Measurements from ENCODE around the gene PLXNB1. TPM values are rescaled to one million over a fixed set of nuclear protein-coding genes. Genes with fewer than 3 reads are reported as not detected.

The PLXNB1 gene
- total RNA-seq, 1 donor from 2014 or later = 5.7 TPM

DNA sequence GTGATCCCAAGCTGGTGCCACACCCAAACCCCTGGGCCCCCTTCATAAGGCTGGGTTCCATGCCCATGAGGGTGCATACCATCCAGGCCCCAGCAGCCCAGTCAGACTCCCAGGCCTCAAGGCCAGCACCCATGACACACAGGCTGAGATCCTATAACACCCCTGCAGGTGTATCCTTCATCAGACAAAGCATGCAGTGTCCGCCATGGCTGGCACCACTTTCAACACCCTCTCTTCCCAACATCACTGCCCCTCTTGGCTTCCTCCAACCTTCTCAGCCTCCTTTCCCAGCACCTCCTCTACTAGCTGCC lies 6.5 kb upstream of the PLXNB1 start:
- DNase-seq (ENCODE audit: low spot score) = no peak
- H3K36me3 Mint-ChIP-seq (ENCODE audit: low read depth) = peaks cover 20% of the 10 kb centered on the region
- no peak overlapping the region for H3K27ac Mint-ChIP-seq
- H3K9me3 Mint-ChIP-seq = no peaks in the 10 kb centered on the region
- H3K4me1 Mint-ChIP-seq (ENCODE audit: low read depth) = peaks cover 22% of the 10 kb centered on the region
- no peak overlapping the region for H3K4me3 Mint-ChIP-seq
- H3K27me3 Mint-ChIP-seq (ENCODE audit: insufficient read depth) = no peaks in the 10 kb centered on the region
- intact Hi-C loops (cut with micrococcal nuclease) = loop anchor here (1.0 to 5.0 kb wide), 7 partner anchors 10 to 242 kb away; partner anchors contain the start of genes ATRIP and ZNF589

DNA sequence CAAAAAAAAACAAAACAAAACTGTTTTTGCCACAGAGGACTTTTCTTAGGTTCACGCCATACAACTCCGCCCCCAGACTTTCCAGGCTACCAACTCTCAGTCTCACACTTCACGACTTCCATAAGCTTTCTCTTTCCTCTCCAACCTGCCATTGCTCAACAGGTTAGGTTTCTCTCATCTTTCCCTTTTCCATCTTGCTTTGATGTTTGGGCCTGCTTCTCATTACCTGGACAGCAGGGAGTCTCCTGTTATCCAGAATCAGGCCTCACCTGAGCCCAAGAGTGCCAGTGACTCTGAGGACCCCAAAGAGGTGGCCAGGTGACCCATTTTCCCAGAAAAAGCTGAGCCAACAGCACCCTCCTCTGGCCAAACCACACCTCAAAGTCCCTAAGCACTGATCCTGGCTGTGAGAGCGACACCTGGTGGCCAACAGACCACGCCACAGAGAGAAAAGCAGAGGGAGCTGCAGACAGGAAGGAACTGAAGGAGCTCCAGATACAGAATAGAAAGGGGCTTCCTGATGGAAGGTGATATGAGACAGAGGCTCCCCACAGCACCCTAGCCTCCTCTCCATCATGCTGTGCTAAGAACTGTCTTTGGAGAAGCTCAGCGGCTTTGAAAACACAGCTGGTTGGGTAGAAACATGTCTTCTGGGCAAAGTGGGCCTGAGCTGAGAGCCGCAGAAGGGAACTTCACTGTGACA lies 6.0 kb upstream of the PLXNB1 start:
- H3K4me3 Mint-ChIP-seq = no peak overlapping the region
- peaks cover 26% of the 10 kb centered on the region for H3K4me1 Mint-ChIP-seq (ENCODE audit: low read depth)
- intact Hi-C loops (cut with micrococcal nuclease) = loop anchor here (1.0 to 5.0 kb wide), 7 partner anchors 10 to 242 kb away; partner anchors contain the start of genes ATRIP and ZNF589
- peak; percentile 80 for DNase-seq (ENCODE audit: low spot score)
- H3K36me3 Mint-ChIP-seq (ENCODE audit: low read depth) = peaks cover 19% of the 10 kb centered on the region
- H3K9me3 Mint-ChIP-seq = no peaks in the 10 kb centered on the region
- H3K27me3 Mint-ChIP-seq (ENCODE audit: insufficient read depth) = no peaks in the 10 kb centered on the region
- H3K27ac Mint-ChIP-seq = no peak overlapping the region

DNA sequence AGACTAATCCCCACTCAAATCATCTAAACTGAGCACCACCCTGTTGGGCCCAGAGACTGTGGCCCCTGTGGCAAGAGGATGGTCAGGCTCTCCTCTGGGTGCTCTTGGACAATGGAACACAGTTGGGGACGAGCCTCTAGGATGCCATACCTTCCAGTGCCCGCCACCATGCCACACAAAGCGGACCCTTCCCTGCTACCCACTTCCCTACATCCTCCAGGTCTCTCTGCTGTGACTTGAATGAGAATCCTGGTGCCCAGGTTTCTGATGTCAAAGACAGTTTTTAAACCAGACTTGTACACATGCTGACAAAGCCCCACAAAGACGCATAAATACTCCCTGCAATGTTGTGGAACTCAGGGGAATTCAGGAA lies 5.3 kb upstream of the PLXNB1 start:
- H3K9me3 Mint-ChIP-seq = no peaks in the 10 kb centered on the region
- H3K4me1 Mint-ChIP-seq (ENCODE audit: low read depth) = peaks cover 34% of the 10 kb centered on the region
- H3K27me3 Mint-ChIP-seq (ENCODE audit: insufficient read depth) = no peaks in the 10 kb centered on the region
- DNase-seq (ENCODE audit: low spot score) = no peak
- no peak overlapping the region for H3K4me3 Mint-ChIP-seq
- intact Hi-C loops (cut with micrococcal nuclease) = loop anchor here (5.0 kb wide), 1 partner anchor 37 kb away; no protein-coding TSS in a partner anchor
- no peak overlapping the region for H3K27ac Mint-ChIP-seq
- H3K36me3 Mint-ChIP-seq (ENCODE audit: low read depth) = peaks cover 19% of the 10 kb centered on the region

DNA sequence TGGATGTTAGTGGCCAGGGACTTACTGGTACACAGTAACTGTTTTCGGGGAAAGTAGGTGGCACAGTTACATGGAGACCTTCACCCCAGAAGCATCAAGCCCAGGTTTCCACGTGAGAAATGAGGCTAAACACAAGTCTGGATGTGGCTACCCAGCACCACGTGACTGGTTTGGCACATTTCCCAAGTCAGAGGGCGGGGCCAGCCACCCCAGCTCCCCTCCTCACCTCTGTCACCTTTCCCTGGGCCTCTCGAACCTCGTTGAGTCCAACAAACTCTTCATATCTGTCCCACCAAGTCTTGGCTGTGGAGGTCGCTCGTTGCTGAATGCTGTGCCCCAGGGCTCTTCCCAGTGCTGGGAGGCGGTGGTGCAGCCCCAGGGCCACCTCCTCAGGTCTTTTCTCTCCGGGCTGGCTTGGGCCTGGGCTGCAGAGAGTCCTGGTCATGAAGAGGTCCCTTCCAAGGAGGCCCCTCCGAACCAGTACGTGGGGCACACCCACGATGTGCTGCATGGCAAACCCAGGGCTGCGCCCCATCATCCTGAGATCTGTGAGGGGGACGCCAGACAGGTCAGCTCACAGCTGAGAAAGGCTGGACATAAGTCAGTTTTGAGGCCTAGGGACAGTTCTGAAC lies 4.8 kb upstream of the PLXNB1 start:
- DNase-seq (ENCODE audit: low spot score) = no peak
- H3K4me3 Mint-ChIP-seq = no peak overlapping the region

DNA sequence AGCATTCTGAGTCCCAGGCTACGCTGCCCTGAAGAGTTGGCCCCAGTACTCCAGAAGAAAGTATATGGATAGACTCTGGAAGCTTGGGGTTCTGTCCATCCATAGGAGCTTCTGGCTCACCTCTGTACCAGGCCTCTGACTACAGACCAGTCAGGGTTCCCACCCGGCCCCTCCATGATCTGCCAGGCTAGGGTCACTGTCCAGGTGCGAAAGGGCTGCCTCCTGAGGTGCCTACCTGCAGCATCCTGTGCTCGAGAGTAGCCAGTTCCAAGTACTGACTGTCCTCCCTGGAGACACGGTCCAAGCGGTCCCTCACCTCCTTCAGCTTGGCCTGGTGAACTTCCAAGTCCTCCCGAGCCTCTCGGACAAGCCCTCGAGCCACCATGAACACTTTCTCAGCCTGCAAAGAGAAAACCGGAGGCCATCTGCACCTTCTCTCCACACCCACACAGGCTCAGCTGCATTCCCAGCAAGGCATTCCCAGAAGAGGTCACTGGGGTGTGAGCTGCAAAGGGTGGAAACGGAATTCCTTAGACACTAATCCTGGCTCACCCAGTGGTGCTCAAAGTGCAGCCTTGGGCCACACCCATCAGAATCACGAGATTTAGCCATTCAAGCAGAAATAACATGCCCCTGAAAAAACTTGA lies 3.7 kb upstream of the PLXNB1 start:
- Mint-ChIP-seq H3K27me3 (ENCODE audit: insufficient read depth) (no peaks in the 10 kb centered on the region), H3K4me1 (ENCODE audit: low read depth) (peaks cover 26% of the 10 kb centered on the region), H3K9me3 (no peaks in the 10 kb centered on the region), H3K27ac (no peak overlapping the region), H3K36me3 (ENCODE audit: low read depth) (peaks cover 13% of the 10 kb centered on the region), H3K4me3 (no peak overlapping the region)
- intact Hi-C loops (cut with micrococcal nuclease) = no loop called here
- no peak for DNase-seq (ENCODE audit: low spot score)

More for the DNA sequence above, 4.8 kb upstream of the PLXNB1 start:
- intact Hi-C loops (cut with micrococcal nuclease) = loop anchor here (5.0 kb wide), 1 partner anchor 38 kb away; no protein-coding TSS in a partner anchor
- H3K9me3 Mint-ChIP-seq = no peaks in the 10 kb centered on the region
- no peaks in the 10 kb centered on the region for H3K27me3 Mint-ChIP-seq (ENCODE audit: insufficient read depth)
- H3K4me1 Mint-ChIP-seq (ENCODE audit: low read depth) = peaks cover 34% of the 10 kb centered on the region
- no peak overlapping the region for H3K27ac Mint-ChIP-seq
- H3K36me3 Mint-ChIP-seq (ENCODE audit: low read depth) = peaks cover 14% of the 10 kb centered on the region

DNA sequence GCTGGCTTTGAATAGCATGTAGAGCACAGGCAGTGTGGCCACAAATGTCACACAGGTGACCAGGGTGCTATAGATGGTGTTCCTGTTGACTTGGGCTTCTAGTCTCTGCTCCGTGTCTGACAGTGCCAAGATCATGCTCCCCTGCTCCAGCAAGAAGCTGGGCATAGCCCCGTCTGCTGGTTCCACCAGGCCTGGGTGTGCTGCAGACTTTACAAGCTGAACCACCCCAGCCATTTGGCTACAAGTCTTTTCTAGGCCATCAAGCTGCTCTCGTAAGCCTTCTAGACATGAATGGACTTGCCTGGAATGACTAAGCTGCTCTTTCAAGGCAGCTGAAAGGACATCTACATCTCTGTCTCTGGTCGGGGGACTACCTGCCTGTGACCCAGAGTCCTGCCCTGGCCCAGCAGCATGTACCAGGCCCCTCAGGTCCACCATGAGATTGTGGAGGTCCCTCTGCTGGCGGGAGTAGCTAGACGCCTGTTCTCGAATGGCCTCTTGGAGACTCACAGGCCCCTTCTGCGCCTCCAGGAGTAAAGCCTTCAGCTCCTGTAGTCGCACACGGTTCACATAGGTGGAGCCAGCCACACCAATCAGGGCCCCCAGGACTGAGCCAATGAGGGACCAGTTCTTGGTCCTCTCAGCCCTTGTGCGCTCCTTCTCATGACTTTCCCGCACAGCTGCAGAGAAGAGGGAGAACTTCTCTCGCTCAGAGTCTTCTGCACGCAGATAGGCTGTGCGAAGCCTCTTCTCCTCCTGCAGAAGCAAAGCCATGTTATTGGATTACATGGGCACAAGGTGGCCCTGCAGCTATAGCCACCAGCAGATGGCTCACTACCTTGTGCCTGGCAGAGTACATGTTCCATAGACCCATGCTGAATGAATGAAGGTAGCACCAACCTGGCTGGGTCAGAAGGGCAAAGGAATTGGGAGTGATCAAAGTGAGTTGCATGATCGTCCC lies 2.8 kb upstream of the PLXNB1 start:
- DNase-seq (ENCODE audit: low spot score) = no peak
- H3K4me1 Mint-ChIP-seq (ENCODE audit: low read depth) = peaks cover 20% of the 10 kb centered on the region
- no peaks in the 10 kb centered on the region for H3K9me3 Mint-ChIP-seq
- H3K27ac Mint-ChIP-seq = no peak overlapping the region
- H3K4me3 Mint-ChIP-seq = peak overlapping the region; percentile 8
- H3K36me3 Mint-ChIP-seq (ENCODE audit: low read depth) = peaks cover 13% of the 10 kb centered on the region
- H3K27me3 Mint-ChIP-seq (ENCODE audit: insufficient read depth) = peaks cover 7% of the 10 kb centered on the region
- intact Hi-C loops (cut with micrococcal nuclease) = no loop called here

DNA sequence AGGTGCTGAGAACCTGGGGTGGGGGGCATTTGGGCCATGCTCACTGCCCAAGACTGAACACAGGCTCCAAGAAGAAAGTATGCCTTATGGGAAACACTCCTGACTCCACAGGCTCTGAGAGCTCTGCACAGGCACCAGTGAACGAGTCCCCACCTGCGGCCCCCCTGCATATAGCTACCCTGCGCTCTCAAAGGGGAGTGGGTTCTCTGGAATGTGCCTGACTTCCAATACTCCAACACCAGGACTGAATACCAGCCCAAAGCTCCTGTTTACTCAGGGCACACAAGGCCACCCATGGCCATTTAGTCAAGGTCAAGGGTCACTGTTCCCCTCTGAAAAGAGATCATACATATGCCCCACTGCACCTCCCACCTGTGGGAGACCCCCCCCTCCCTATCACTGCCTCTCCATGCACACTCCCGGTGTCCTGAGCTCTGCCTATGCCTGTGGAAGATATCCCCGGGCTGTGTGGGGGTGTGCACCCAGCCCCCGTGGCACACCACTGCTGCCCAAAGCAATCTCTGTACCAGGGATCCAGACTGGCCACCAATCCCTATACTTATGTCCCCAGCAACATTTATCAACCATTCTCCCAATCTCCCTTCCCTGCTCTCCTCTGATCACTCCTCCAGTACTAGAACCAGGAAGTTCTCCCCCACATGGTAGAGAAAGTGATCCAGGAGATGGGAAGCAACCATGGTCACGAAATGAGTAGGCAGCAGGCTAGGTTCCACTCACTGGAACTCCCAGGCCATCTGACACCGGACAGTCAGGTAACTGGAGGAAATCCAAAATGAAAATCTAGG lies 1.5 kb upstream of the PLXNB1 start:
- no peaks in the 10 kb centered on the region for H3K9me3 Mint-ChIP-seq
- intact Hi-C loops (cut with micrococcal nuclease) = no loop called here
- no peak for DNase-seq (ENCODE audit: low spot score)
- peak overlapping the region; percentile 5 for H3K27ac Mint-ChIP-seq
- H3K4me3 Mint-ChIP-seq = peak overlapping the region; percentile 83
- peaks cover 20% of the 10 kb centered on the region for H3K4me1 Mint-ChIP-seq (ENCODE audit: low read depth)
- peaks cover 16% of the 10 kb centered on the region for H3K27me3 Mint-ChIP-seq (ENCODE audit: insufficient read depth)
- H3K36me3 Mint-ChIP-seq (ENCODE audit: low read depth) = peaks cover 13% of the 10 kb centered on the region

DNA sequence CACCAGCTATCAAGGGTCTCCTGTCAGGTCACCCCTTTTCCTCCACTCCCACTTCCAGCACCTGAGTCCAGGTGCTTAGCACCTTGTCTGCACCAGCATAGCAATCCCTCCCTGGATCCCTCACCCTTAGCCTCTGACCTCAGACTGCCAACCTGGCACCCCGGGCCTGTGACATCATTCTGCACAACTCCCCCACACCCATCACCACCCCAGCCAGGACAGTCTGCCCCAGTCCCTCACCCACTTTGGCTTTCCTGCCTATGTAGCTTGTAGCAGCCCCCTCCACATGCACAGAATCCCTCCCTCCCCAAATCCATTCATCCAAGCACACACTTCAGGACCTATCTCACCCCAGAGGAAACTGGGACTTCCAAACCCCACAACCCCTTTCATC lies 819 bp upstream of the PLXNB1 start:
- H3K36me3 Mint-ChIP-seq (ENCODE audit: low read depth) = peaks cover 13% of the 10 kb centered on the region
- H3K27me3 Mint-ChIP-seq (ENCODE audit: insufficient read depth) = peaks cover 16% of the 10 kb centered on the region
- H3K4me3 Mint-ChIP-seq = peak overlapping the region; percentile 83
- DNase-seq (ENCODE audit: low spot score) = no peak
- H3K4me1 Mint-ChIP-seq (ENCODE audit: low read depth) = peaks cover 20% of the 10 kb centered on the region
- H3K9me3 Mint-ChIP-seq = no peaks in the 10 kb centered on the region
- intact Hi-C loops (cut with micrococcal nuclease) = loop anchor here (1.0 kb wide), 1 partner anchor 10 kb away; the partner anchor contains the start of genes CCDC51 and TMA7
- peak overlapping the region; percentile 31 for H3K27ac Mint-ChIP-seq

DNA sequence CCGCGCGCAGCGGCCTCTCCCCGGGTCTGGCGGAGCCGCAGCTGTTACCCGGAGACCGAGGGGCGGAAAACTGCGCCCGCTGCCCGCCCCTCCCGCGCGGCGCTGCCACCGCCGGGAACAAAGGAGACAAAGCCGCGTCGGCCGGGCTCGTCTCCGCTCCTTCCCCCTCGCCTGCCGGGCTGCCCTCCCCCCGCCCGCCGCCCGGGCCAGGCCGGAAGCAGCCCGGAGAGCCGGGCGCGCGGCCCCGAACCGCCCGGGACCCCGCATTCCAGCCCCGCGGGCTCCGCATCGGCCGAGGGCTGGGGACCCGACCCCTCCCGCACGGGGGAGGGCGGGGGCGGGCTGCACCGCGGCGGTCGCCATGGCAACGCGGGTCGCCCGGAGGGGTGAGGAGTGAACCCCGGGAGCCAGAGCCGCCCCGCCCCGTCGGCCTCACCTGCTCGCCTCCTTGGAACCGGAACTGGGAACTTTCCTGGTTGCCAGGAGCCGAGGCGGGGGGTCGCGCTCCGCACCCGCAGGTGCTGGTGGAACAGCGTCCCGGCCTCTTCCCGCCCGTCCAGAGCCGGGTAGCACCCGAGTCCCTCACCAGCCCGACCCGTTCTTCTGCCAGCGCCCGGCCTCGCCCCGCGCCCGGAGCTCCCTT lies 448 bp downstream of the PLXNB1 start:
- intact Hi-C loops (cut with micrococcal nuclease) = no loop called here
- DNase-seq (ENCODE audit: low spot score) = peak; percentile 50
- Mint-ChIP-seq H3K4me3 (peak overlapping the region; percentile 83), H3K9me3 (no peaks in the 10 kb centered on the region), H3K4me1 (ENCODE audit: low read depth) (peaks cover 20% of the 10 kb centered on the region), H3K36me3 (ENCODE audit: low read depth) (peaks cover 13% of the 10 kb centered on the region), H3K27me3 (ENCODE audit: insufficient read depth) (peaks cover 16% of the 10 kb centered on the region), H3K27ac (no peak overlapping the region)

DNA sequence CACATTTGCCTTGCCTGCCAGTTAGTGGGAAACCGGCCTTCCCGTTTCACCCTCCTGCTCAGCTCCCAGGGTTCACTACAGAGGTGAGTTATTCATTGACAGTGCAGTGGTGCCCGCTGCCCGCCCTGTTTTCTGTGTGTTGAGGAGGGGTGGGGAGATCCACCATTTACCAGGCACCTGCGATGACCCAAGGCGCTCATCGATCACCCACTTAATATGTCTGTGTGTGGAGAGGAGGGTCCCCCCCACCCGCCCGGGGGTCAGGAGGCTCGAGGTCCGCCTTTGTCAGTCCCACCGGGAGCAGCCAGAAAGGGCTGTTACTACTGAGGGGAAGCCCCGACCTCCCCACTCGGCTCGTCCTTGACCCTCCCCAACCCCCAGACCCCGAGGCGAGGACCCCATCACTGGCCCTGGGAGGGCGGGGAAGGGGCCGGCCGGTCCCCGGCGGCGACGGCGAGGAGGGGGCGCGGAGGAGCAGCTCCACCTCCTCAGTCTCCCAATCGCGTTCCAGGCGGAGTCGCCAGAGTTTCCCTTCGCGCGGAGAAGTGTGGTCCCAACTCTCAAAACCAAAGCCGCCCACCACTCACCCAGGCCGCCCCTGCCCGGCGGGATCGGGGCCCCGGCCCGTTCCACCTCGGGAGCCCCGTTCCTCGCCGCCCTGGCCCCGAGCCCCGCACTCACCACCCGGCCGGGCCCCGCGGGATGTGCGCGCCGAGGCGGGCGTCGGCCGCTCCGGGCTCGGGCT lies 1.1 kb downstream of the PLXNB1 start:
- peak overlapping the region; percentile 65 for H3K4me3 Mint-ChIP-seq
- peaks cover 13% of the 10 kb centered on the region for H3K36me3 Mint-ChIP-seq (ENCODE audit: low read depth)
- no peak overlapping the region for H3K27ac Mint-ChIP-seq
- no peak for DNase-seq (ENCODE audit: low spot score)
- peaks cover 16% of the 10 kb centered on the region for H3K27me3 Mint-ChIP-seq (ENCODE audit: insufficient read depth)
- peaks cover 20% of the 10 kb centered on the region for H3K4me1 Mint-ChIP-seq (ENCODE audit: low read depth)
- no peaks in the 10 kb centered on the region for H3K9me3 Mint-ChIP-seq
- intact Hi-C loops (cut with micrococcal nuclease) = no loop called here

DNA sequence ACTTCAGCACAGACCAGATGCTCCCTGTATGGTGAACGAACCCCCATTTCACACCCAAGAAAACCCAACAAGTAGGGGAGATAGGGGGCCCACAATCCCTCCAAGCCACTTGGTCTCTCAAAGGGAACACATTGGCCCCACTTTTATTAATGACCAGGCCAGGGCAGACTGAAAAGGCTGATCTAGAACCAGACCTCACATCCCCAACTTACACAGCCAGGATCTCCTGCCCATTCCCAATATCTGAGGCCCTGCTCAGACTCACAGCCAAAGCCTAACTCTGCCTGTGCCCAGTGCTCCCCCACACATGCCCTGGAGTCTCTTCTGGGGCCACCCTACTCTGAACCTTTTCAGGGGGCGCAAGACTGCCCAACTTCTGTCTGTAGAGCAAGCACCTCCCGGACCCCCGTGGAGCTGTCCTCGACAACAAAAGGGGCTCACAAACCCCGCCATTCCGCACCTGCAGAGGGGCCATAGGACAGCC lies 1.8 kb downstream of the PLXNB1 start:
- no peaks in the 10 kb centered on the region for H3K9me3 Mint-ChIP-seq
- intact Hi-C loops (cut with micrococcal nuclease) = no loop called here
- H3K27ac Mint-ChIP-seq = no peak overlapping the region
- DNase-seq (ENCODE audit: low spot score) = no peak
- H3K27me3 Mint-ChIP-seq (ENCODE audit: insufficient read depth) = peaks cover 18% of the 10 kb centered on the region
- peaks cover 13% of the 10 kb centered on the region for H3K36me3 Mint-ChIP-seq (ENCODE audit: low read depth)
- peak overlapping the region; percentile 65 for H3K4me3 Mint-ChIP-seq
- H3K4me1 Mint-ChIP-seq (ENCODE audit: low read depth) = peaks cover 20% of the 10 kb centered on the region
